Measurements from ENCODE around the gene HAP1. TPM values are rescaled to one million over a fixed set of nuclear protein-coding genes. Genes with fewer than 3 reads are reported as not detected.
A peak's percentile ranks its signal among the peaks of the same experiment; 100 is the strongest.

Gene HAP1
- total RNA-seq, 1 donor from 2014 or later: 0.76 TPM

DNA sequence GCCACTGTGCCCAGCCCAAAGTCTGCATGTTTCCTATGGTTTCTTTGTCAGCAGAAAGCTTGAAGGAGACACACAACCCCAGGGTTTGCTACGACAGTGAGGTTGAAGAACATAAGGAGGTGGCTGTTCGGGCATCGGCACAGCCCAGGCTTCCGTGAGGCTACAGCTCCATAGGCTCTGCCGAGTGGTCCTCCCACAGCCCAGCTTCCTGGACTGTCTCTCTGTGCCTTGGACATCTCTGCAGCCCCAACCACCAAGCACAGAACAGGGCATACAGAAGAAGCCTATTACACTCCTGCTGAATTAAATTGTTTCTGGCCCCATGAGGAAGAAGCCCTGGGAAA is 3.2 kb upstream of the HAP1 start:
- Mint-ChIP-seq H3K27ac (ENCODE audit: unreplicated experiment) (no peak overlapping the region), H3K4me1 (ENCODE audit: low read depth, unreplicated experiment) (peaks cover 3% of the 10 kb centered on the region), H3K9me3 (ENCODE audit: unreplicated experiment) (no peaks in the 10 kb centered on the region), H3K4me3 (ENCODE audit: unreplicated experiment) (no peak overlapping the region), H3K27me3 (ENCODE audit: unreplicated experiment) (peaks cover 11% of the 10 kb centered on the region), H3K36me3 (ENCODE audit: unreplicated experiment) (no peaks in the 10 kb centered on the region)
- DNase-seq: no peak
- TF ChIP-seq, protein P1, sequence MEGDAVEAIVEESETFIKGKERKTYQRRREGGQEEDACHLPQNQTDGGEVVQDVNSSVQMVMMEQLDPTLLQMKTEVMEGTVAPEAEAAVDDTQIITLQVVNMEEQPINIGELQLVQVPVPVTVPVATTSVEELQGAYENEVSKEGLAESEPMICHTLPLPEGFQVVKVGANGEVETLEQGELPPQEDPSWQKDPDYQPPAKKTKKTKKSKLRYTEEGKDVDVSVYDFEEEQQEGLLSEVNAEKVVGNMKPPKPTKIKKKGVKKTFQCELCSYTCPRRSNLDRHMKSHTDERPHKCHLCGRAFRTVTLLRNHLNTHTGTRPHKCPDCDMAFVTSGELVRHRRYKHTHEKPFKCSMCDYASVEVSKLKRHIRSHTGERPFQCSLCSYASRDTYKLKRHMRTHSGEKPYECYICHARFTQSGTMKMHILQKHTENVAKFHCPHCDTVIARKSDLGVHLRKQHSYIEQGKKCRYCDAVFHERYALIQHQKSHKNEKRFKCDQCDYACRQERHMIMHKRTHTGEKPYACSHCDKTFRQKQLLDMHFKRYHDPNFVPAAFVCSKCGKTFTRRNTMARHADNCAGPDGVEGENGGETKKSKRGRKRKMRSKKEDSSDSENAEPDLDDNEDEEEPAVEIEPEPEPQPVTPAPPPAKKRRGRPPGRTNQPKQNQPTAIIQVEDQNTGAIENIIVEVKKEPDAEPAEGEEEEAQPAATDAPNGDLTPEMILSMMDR (IDR thresholded peaks at IDR 0.05; ENCODE audit: partially characterized antibody, unreplicated experiment): no peak

DNA sequence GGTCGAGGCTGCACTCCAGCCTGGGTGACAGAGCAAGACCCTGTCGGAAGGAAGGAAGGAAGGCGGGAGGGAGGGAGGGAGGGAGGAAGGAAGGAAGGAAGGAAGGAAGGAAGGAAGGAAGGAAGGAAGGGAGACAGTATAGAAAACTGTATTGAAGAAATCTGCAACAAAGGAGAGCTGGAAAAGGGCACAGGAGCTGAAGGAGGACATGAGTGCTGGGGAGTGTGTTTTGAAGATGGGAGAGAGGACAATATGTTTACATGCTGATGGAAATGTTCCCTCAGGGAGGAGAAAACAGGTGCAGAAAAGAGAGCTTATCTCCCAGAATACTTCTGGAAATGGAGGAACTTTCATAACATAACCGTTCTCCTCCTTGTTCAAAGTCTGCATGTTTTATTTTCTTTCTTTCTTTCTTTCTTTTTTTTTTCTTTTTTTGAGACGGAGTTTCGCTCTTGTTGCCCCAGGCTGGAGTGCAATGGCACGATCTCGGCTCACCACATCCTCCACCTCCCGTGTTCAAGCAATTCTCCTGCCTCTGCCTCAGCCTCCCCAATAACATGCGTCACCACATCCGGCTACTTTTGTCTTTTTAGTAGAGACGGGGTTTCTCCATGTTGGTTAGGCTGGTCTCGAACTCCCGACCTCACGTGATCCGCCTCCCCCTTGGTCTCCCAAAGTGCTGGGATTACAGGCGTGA is 2.7 kb upstream of the HAP1 start:
- Mint-ChIP-seq H3K36me3 (ENCODE audit: unreplicated experiment) (no peaks in the 10 kb centered on the region), H3K4me3 (ENCODE audit: unreplicated experiment) (no peak overlapping the region), H3K4me1 (ENCODE audit: low read depth, unreplicated experiment) (peaks cover 4% of the 10 kb centered on the region), H3K9me3 (ENCODE audit: unreplicated experiment) (no peaks in the 10 kb centered on the region), H3K27ac (ENCODE audit: unreplicated experiment) (no peak overlapping the region), H3K27me3 (ENCODE audit: unreplicated experiment) (peaks cover 15% of the 10 kb centered on the region)
- TF ChIP-seq, protein P1 (IDR thresholded peaks at IDR 0.05; ENCODE audit: partially characterized antibody, unreplicated experiment): no peak
- no peak for DNase-seq

DNA sequence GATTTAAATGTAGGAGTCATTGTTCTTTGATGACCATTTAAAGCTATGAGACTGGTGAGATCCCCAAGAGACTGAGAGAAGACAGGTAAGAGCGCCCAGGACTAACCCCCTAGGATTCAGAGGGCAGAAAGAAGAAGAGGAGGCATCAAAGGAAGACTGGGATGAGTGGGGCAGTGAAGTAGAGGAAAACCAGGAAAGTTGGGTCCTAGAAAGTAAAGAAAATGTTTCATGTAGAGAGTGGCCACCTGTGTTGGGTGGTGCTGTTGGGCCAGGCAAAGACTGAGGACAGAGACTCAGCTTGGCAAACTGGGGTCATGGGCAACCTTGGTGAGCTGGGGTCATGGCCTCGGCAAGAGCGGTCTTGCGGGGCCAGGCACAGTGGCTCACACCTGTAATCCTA is 1.3 kb upstream of the HAP1 start:
- Mint-ChIP-seq H3K27ac (ENCODE audit: unreplicated experiment) (no peak overlapping the region), H3K4me3 (ENCODE audit: unreplicated experiment) (no peak overlapping the region), H3K4me1 (ENCODE audit: low read depth, unreplicated experiment) (peaks cover 4% of the 10 kb centered on the region), H3K9me3 (ENCODE audit: unreplicated experiment) (peaks cover 2% of the 10 kb centered on the region), H3K27me3 (ENCODE audit: unreplicated experiment) (peaks cover 18% of the 10 kb centered on the region), H3K36me3 (ENCODE audit: unreplicated experiment) (no peaks in the 10 kb centered on the region)
- no peak for DNase-seq
- TF ChIP-seq, protein P1 (IDR thresholded peaks at IDR 0.05; ENCODE audit: partially characterized antibody, unreplicated experiment): no peak

DNA sequence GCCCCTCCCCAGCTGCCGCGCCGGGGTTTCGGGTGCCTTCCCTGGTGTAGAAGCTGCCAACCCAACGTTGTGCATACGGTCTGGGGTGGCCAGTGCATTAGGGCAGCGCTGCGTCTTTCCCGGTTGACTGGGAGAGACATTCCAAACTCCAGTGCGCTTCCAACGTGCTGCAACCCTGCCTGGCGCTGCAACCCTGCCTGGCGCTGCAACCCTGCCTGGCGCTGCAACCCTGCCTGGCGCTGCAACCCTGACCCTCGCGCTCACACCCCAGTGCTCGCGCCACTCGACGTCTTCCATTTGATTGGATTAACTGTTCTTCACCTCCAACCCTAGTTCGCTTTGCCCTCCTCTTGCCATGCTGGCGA is 488 bp upstream of the HAP1 start:
- Mint-ChIP-seq H3K27me3 (ENCODE audit: unreplicated experiment) (peaks cover 18% of the 10 kb centered on the region), H3K36me3 (ENCODE audit: unreplicated experiment) (no peaks in the 10 kb centered on the region), H3K27ac (ENCODE audit: unreplicated experiment) (no peak overlapping the region), H3K9me3 (ENCODE audit: unreplicated experiment) (peaks cover 2% of the 10 kb centered on the region), H3K4me3 (ENCODE audit: unreplicated experiment) (peak overlapping the region; percentile 84), H3K4me1 (ENCODE audit: low read depth, unreplicated experiment) (peaks cover 4% of the 10 kb centered on the region)
- TF ChIP-seq, protein P1 (IDR thresholded peaks at IDR 0.05; ENCODE audit: partially characterized antibody, unreplicated experiment): no peak
- peak; percentile 30 for DNase-seq

DNA sequence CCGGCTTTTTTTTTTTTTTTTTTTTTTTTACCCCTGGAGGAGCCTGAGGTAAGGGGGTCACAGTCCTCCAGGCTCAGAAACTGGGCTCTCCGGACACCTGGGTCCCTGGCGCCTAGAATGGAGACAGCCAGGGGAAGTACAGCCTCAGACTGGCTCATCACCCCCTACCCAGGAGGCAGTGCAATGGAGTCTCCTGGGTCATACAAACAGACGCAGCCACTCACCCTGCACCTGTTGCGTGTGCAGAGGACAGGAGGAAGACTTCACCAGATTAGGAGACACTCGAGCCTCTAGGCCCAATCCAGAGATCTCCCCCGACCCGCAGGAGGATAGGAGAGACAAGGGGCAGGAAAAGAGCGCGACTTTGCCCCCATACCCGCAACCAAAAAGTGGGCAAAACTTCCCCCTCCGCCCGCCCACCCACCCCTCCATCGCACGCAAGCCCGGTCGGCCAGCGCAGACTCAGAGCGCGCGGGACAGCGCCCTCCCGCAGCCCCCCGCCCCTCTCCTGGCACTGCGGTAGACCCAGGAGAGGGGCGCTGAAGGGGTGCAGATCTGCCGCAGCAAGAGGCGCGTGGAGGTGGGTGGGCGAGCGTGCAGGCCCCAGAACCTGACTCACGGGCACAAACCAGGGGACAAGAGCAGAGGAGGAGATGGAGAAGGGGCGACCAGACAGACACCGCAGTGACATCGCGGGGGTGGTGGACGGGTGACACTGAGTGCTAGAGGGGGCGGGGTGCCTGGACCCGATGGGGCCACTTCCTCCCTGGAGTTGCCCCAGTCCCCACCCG is 900 bp downstream of the HAP1 start:
- no peak for DNase-seq

More for the DNA sequence above, 900 bp downstream of the HAP1 start:
- Mint-ChIP-seq H3K27ac (ENCODE audit: unreplicated experiment) (no peak overlapping the region), H3K36me3 (ENCODE audit: unreplicated experiment) (no peaks in the 10 kb centered on the region), H3K9me3 (ENCODE audit: unreplicated experiment) (peaks cover 2% of the 10 kb centered on the region), H3K27me3 (ENCODE audit: unreplicated experiment) (peaks cover 17% of the 10 kb centered on the region), H3K4me1 (ENCODE audit: low read depth, unreplicated experiment) (peaks cover 4% of the 10 kb centered on the region), H3K4me3 (ENCODE audit: unreplicated experiment) (peak overlapping the region; percentile 84)
- TF ChIP-seq, protein P1 (IDR thresholded peaks at IDR 0.05; ENCODE audit: partially characterized antibody, unreplicated experiment): no peak

Data from glutamatergic neuron (in vitro differentiated cells).